H9 (cell line): ENCODE measurements around the gene GPATCH1. TPM values are rescaled to one million over a fixed set of nuclear protein-coding genes. Genes with fewer than 3 reads are reported as not detected.
"Not testable (repeated sequence)": the region's sequence is repeated elsewhere in the genome, so short reads cannot be mapped to it uniquely, and the experiment has no call there.

Experiments used
- DNase-seq: peaks from one replicate; pipeline ENCODE4 v3.0.0-alpha.2; 2017
- H2AFZ ChIP-seq: one replicate; pipeline ENCODE4 v1.6.1; 2013; ENCODE audit warnings: mild to moderate bottlenecking, low read length, control low read depth, moderate library complexity
- H2AK5ac ChIP-seq: 2 replicates; pipeline ENCODE4 v1.6.1; 2013; ENCODE audit warnings: low read length, control low read depth, mixed read lengths; ENCODE audit not compliant: insufficient read length
- H2BK120ac ChIP-seq: one replicate; pipeline ENCODE4 v1.6.1; 2013; ENCODE audit warnings: low read depth, mild to moderate bottlenecking, low read length, control low read depth, inconsistent platforms; ENCODE audit not compliant: poor library complexity, severe bottlenecking
- H2BK12ac ChIP-seq: 2 replicates; pipeline ENCODE4 v1.6.1; 2013; ENCODE audit warnings: low read length, control low read depth, mixed read lengths, low read depth; ENCODE audit not compliant: insufficient read length
- H2BK15ac ChIP-seq: 2 replicates; pipeline ENCODE4 v1.6.1; 2013; ENCODE audit warnings: low read depth, low read length, control low read depth
- H2BK20ac ChIP-seq: one replicate; pipeline ENCODE4 v1.6.1; 2013; ENCODE audit warnings: low read depth, mild to moderate bottlenecking, low read length, control low read depth, inconsistent platforms; ENCODE audit not compliant: poor library complexity, severe bottlenecking
- H2BK5ac ChIP-seq: 2 replicates; pipeline ENCODE4 v1.6.1; 2013; ENCODE audit warnings: low read length, control low read depth, mixed read lengths; ENCODE audit not compliant: insufficient read length
- H3K14ac ChIP-seq: 2 replicates; pipeline ENCODE4 v1.6.1; 2013; ENCODE audit warnings: low read length, control low read depth; ENCODE audit not compliant: insufficient read depth
- H3K18ac ChIP-seq: 2 replicates; pipeline ENCODE4 v1.6.1; 2013; ENCODE audit warnings: low read depth, mild to moderate bottlenecking, mixed read lengths, low read length, control low read depth; ENCODE audit not compliant: insufficient read length
- H3K23ac ChIP-seq: 2 replicates; pipeline ENCODE4 v1.6.1; 2013; ENCODE audit warnings: low read length, control low read depth, mixed read lengths, low read depth; ENCODE audit not compliant: insufficient read length
- H3K23me2 ChIP-seq: 2 replicates; pipeline ENCODE4 v1.6.1; 2013; ENCODE audit warnings: low read depth, mild to moderate bottlenecking, mixed read lengths, low read length, control low read depth; ENCODE audit not compliant: insufficient read length, poor library complexity, severe bottlenecking
- H3K27ac ChIP-seq: 2 replicates; pipeline ENCODE4 v1.5.1; 2013; ENCODE audit warnings: low read length, control low read depth, mixed read lengths, low read depth; ENCODE audit not compliant: insufficient read length
- H3K27me3 ChIP-seq: 2 replicates; pipeline ENCODE4 v1.6.1; 2013; ENCODE audit warnings: low read length, control low read depth, inconsistent platforms; ENCODE audit not compliant: insufficient read depth
- H3K4ac ChIP-seq: 2 replicates; pipeline ENCODE4 v1.6.1; 2013; ENCODE audit warnings: low read depth, mild to moderate bottlenecking, control low read depth, inconsistent platforms, low read length, moderate library complexity
- H3K4me1 ChIP-seq: 2 replicates; pipeline ENCODE4 v1.6.1; 2013; ENCODE audit warnings: low read length, control low read depth, inconsistent platforms; ENCODE audit not compliant: insufficient read depth
- H3K4me2 ChIP-seq: 2 replicates; pipeline ENCODE4 v1.6.1; 2013; ENCODE audit warnings: low read length, control low read depth, mixed read lengths; ENCODE audit not compliant: insufficient read length, insufficient read depth
- H3K56ac ChIP-seq: 2 replicates; pipeline ENCODE4 v1.6.1; 2013; ENCODE audit warnings: low read depth, mild to moderate bottlenecking, mixed read lengths, low read length, control low read depth; ENCODE audit not compliant: insufficient read length
- H3K79me1 ChIP-seq: 2 replicates; pipeline ENCODE4 v1.6.1; 2013; ENCODE audit warnings: low read depth, mild to moderate bottlenecking, moderate library complexity, low read length, control low read depth, inconsistent platforms; ENCODE audit not compliant: insufficient read depth, poor library complexity, severe bottlenecking
- H3K79me2 ChIP-seq: 2 replicates; pipeline ENCODE4 v1.6.1; 2013; ENCODE audit warnings: low read length, control low read depth, inconsistent platforms; ENCODE audit not compliant: insufficient read depth
- H3K9ac ChIP-seq: 2 replicates; pipeline ENCODE4 v1.6.1; 2013; ENCODE audit warnings: low read length, control low read depth, mixed read lengths; ENCODE audit not compliant: insufficient read length; ENCODE audit errors: extremely low read depth
- H3K9me3 ChIP-seq: one replicate; pipeline ENCODE4 v1.6.1; 2013; ENCODE audit warnings: low read depth, low read length, inconsistent platforms; ENCODE audit not compliant: control insufficient read depth
- H3T11ph ChIP-seq: one replicate; pipeline ENCODE4 v1.6.1; 2013; ENCODE audit warnings: mild to moderate bottlenecking, low read length, control low read depth, inconsistent platforms
- H4K20me1 ChIP-seq: one replicate; pipeline ENCODE4 v1.6.1; 2013; ENCODE audit not compliant: control insufficient read depth, insufficient read length, insufficient read depth
- H4K5ac ChIP-seq: 2 replicates; pipeline ENCODE4 v1.6.1; 2013; ENCODE audit warnings: low read depth, mild to moderate bottlenecking, mixed read lengths, low read length, control low read depth; ENCODE audit not compliant: insufficient read length
- H4K8ac ChIP-seq: replicated peaks from 2 replicates; pipeline ENCODE4 v1.6.1; 2013; ENCODE audit warnings: low read length, control low read depth, mixed read lengths, low read depth; ENCODE audit not compliant: insufficient read length
- H4K91ac ChIP-seq: 2 replicates; pipeline ENCODE4 v1.6.1; 2013; ENCODE audit warnings: low read depth, mild to moderate bottlenecking, moderate library complexity, mixed read lengths, low read length, control low read depth; ENCODE audit not compliant: insufficient read length
- H3K27ac Mint-ChIP-seq, 3 experiments: 2 replicates in 2 of 3; 3 replicates in 1 of 3; pipeline ENCODE4 v1.8.0; 2020 to 2021; ENCODE audit warnings: mixed read lengths in 3 of 3, mild to moderate bottlenecking in 1 of 3, moderate library complexity in 1 of 3
- H3K27me3 Mint-ChIP-seq: 2 replicates; pipeline ENCODE4 v1.8.0; 2021; ENCODE audit warnings: low read depth, mild to moderate bottlenecking, moderate library complexity, mixed read lengths
- H3K36me3 Mint-ChIP-seq, 3 experiments: 2 replicates in 2 of 3; 3 replicates in 1 of 3; pipeline ENCODE4 v1.8.0; 2020 to 2021; ENCODE audit warnings: low read depth in 3 of 3, mixed read lengths in 3 of 3; ENCODE audit not compliant: insufficient read depth in 1 of 3
- H3K4me1 Mint-ChIP-seq, 2 experiments: 2 replicates each; pipeline ENCODE4 v1.8.0; 2020; ENCODE audit warnings: mixed read lengths in 2 of 2
- H3K4me3 Mint-ChIP-seq, 2 experiments: 2 replicates in 1 of 2; 3 replicates in 1 of 2; pipeline ENCODE4 v1.8.0; 2020 to 2021; ENCODE audit warnings: mild to moderate bottlenecking in 2 of 2, mixed read lengths in 2 of 2, moderate library complexity in 1 of 2
- H3K9me3 Mint-ChIP-seq, 2 experiments: 2 replicates in 1 of 2; 3 replicates in 1 of 2; pipeline ENCODE4 v1.8.0; 2020; ENCODE audit warnings: mild to moderate bottlenecking in 2 of 2, mixed read lengths in 2 of 2, moderate library complexity in 1 of 2
- CTCF ChIP-seq: fragments of 200-600 bp; sonication (generic); conservative IDR thresholded peaks from 3 replicates; pipeline ENCODE4 v1.8.0; 2021; ENCODE audit warnings: antibody characterized with exemption, mild to moderate bottlenecking
- WGBS: extraction: QIAGEN DNeasy Blood & Tissue Kit; methylation state at CpG from one replicate; pipeline ENCODE4 v1.1.7; 2013; ENCODE audit warnings: missing lambda C conversion rate, low lambda C conversion rate, mixed read lengths; ENCODE audit not compliant: insufficient read length; ENCODE audit errors: extremely low coverage; 5-methylcytosine and 5-hydroxymethylcytosine counted together
- total RNA-seq: library from RNA; stranded (reverse); gene quantifications from 2 replicates; pipeline ENCODE4 v1.2.1, GENCODE V29; 2021

GPATCH1 gene
- total RNA-seq, 1 experiment from 2014 or later = 11.7 TPM

- Histone ChIP-seq H2BK20ac (no peak overlapping the region), H2BK5ac (no peak overlapping the region), H3K79me2 (no peaks in the 10 kb centered on the region), H3K18ac (no peak overlapping the region), H2BK12ac (no peak overlapping the region), H3K4ac (no peak overlapping the region), H3K4me1 (no peaks in the 10 kb centered on the region), H3T11ph (no peak overlapping the region), H4K20me1 (no peaks in the 10 kb centered on the region), H3K14ac (no peak overlapping the region), H3K9ac (no peak overlapping the region), H4K5ac (no peak overlapping the region), H4K8ac (no peak overlapping the region), H3K27ac (no peak overlapping the region), H3K23ac (no peak overlapping the region), H3K56ac (no peak overlapping the region), H3K23me2 (no peaks in the 10 kb centered on the region), H3K79me1 (no peaks in the 10 kb centered on the region), H3K4me2 (no peak overlapping the region), H2BK15ac (no peak overlapping the region), H2AK5ac (no peak overlapping the region), H2BK120ac (no peak overlapping the region), H2AFZ (no peak overlapping the region), H3K27me3 (no peaks in the 10 kb centered on the region), H3K9me3 (no peaks in the 10 kb centered on the region), H4K91ac (no peak overlapping the region)
- WGBS = no CpG with 5 or more reads among the region's 12 CpGs
- peaks cover 0 to 4% of the 10 kb centered on the region in 2 experiments; a peak in 2 of 4 replicates for H3K4me1 Mint-ChIP-seq
- peak; percentile 86 for TF ChIP-seq CTCF
- no peaks in the 10 kb centered on the region for H3K27me3 Mint-ChIP-seq
- peaks cover 7 to 53% (median 38%) of the 10 kb centered on the region in 3 experiments; a peak in 6 of 7 replicates for H3K36me3 Mint-ChIP-seq
- H3K4me3 Mint-ChIP-seq = no peak overlapping the region
- peak; percentile 64 for DNase-seq
- H3K9me3 Mint-ChIP-seq = no peaks in the 10 kb centered on the region
- no peak overlapping the region for H3K27ac Mint-ChIP-seq
These were observed 45.0 kb downstream of the GPATCH1 start for GRCh38 chr19:33125929-33126388.

GRCh38 chr19:33126712-33127111 is 45.7 kb downstream of the GPATCH1 start:
- H3K79me2 ChIP-seq, H3T11ph ChIP-seq, H3K9me3 ChIP-seq, H4K91ac ChIP-seq, H3K27ac Mint-ChIP-seq, H3K27ac ChIP-seq, H2BK15ac ChIP-seq, H3K4me3 Mint-ChIP-seq, H4K20me1 ChIP-seq, H2BK120ac ChIP-seq, H3K4me1 ChIP-seq, H2AFZ ChIP-seq, H2AK5ac ChIP-seq, H3K14ac ChIP-seq, H3K23ac ChIP-seq, H2BK5ac ChIP-seq, H3K27me3 ChIP-seq, H3K9ac ChIP-seq, H4K8ac ChIP-seq, H3K27me3 Mint-ChIP-seq, H3K18ac ChIP-seq, H4K5ac ChIP-seq, H3K4me2 ChIP-seq, H2BK20ac ChIP-seq, H3K79me1 ChIP-seq, H3K4ac ChIP-seq, H3K56ac ChIP-seq, H3K4me1 Mint-ChIP-seq, H3K23me2 ChIP-seq, H3K9me3 Mint-ChIP-seq, DNase-seq, H2BK12ac ChIP-seq: not testable (repeated sequence)
- H3K36me3 Mint-ChIP-seq = peaks cover 7 to 53% (median 38%) of the 10 kb centered on the region in 3 experiments; a peak in 6 of 7 replicates
- WGBS = no CpG with 5 or more reads among the region's 8 CpGs
